Fibroblast of the aortic adventitia (primary cell): ENCODE measurements around the gene CLEC4F. TPM values are rescaled to one million over a fixed set of nuclear protein-coding genes. Genes with fewer than 3 reads are reported as not detected.
"Not testable (repeated sequence)": the region's sequence is repeated elsewhere in the genome, so short reads cannot be mapped to it uniquely, and the experiment has no call there.

Experiments used
- DNase-seq: peaks from one replicate; pipeline ENCODE4 v3.0.0-alpha.2; 2010; ENCODE audit warnings: low read depth
- H3K4me3 ChIP-seq: 2 replicates; pipeline ENCODE4 v1.5.1; 2011; ENCODE audit warnings: low read depth, mild to moderate bottlenecking, control low read depth, low read length, moderate library complexity
- total RNA-seq: library from RNA; depleted of rRNA; stranded (reverse); fragments of >200 nt; gene quantifications from 2 replicates; pipeline ENCODE4 v1.2.3, GENCODE V29; 2012; ENCODE audit warnings: low replicate concordance
- TF ChIP-seq, protein P1 (sequence below): IDR thresholded peaks from 2 replicates; pipeline ENCODE4 v1.5.1; 2011; ENCODE audit warnings: mild to moderate bottlenecking, low read length, control low read depth, inconsistent platforms; ENCODE audit not compliant: insufficient read depth

The CLEC4F gene
- total RNA-seq, 1 donor: not detected

DNA sequence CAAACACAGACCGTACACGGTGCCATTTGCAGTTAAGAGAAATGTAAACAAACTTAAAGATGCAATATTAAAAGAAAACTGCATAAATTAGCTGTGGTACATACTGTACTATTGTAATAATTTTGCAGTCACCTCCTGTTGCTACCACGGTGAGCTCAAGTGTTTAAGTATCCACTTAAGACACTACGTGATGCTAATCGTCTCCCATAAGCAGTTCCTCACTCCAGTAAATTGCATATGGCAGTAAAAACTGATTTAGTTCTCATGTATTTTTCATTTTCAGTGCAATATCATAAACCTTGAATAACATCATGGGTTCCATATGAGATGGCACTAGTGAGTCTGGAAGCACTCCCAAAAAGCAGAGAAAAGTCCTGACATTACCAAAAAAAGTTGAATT is 14.4 kb downstream of the CLEC4F start:
- no peak for DNase-seq
- no peak overlapping the region for H3K4me3 ChIP-seq
- TF ChIP-seq, protein P1, sequence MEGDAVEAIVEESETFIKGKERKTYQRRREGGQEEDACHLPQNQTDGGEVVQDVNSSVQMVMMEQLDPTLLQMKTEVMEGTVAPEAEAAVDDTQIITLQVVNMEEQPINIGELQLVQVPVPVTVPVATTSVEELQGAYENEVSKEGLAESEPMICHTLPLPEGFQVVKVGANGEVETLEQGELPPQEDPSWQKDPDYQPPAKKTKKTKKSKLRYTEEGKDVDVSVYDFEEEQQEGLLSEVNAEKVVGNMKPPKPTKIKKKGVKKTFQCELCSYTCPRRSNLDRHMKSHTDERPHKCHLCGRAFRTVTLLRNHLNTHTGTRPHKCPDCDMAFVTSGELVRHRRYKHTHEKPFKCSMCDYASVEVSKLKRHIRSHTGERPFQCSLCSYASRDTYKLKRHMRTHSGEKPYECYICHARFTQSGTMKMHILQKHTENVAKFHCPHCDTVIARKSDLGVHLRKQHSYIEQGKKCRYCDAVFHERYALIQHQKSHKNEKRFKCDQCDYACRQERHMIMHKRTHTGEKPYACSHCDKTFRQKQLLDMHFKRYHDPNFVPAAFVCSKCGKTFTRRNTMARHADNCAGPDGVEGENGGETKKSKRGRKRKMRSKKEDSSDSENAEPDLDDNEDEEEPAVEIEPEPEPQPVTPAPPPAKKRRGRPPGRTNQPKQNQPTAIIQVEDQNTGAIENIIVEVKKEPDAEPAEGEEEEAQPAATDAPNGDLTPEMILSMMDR: no peak

DNA sequence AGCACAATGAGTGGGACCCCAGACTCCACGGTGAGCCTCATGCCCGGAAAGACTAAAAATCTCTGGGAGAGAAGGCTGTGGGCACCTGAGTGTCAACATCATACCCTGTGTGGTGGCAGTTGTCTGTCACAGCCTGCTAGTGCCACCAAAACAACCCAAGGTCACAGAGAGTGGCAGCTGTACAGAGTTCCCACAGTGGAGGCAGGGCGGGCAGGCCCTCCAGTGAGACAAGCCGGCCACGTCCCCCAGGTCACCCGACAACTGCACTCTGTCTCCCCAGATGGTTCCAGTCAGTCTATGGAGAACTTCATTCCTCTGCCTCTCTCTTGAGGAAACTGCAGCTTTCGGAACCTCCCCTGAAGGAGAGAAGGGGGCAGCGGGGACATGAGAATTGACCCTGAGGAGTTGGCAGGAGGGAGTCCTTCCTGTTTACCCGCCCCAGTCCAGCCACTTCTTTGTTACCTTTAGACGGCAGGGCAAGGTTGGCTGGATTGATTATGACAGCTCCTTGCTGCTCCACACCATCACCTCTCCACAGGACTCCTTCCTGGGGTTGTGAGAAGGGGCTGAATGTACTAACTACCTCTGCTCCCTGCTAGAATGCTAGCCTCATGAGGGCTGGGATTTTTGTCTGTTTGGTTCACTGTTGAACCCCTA is 18.7 kb downstream of the CLEC4F start:
- no peak for DNase-seq
- TF ChIP-seq, protein P1: no peak
- no peak overlapping the region for H3K4me3 ChIP-seq

DNA sequence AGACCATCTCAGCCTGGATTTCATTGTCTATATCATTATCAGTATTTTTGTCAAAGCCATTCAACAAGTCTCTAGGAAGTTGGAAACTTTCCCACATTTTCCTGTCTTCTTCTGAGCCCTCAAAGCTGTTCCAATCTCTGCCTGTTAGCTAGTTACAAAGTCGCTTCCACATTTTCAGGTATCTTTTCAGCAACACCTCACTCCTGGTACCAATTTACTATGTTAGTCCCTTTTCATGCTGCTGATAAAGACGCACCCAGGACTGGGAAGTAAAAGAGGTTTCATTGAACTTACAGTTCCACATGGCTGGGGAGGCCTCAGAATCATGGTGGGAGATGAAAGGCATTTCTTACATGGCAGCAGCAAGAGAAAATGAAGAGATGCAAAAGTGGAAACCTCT is 20.7 kb downstream of the CLEC4F start:
- H3K4me3 ChIP-seq: no peak overlapping the region
- TF ChIP-seq, protein P1: no peak
- DNase-seq: no peak

DNA sequence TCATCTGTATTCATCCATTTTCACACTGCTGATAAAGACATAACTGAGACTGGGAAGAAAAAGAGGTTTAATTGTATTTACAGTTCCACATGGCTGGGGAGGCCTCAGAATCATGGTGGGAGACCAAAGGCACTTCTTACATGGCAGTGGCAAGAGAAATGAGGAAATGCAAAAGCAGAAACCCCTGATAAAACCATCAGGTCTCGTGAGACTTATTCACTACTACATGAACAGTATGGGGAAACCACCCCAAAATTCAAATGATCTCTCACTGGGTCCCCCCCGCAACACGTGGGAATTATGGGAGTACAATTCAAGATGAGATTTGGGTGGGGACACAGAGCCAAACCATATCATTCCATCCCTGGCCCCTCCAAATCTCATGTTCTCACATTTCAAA is 22.4 kb downstream of the CLEC4F start:
- H3K4me3 ChIP-seq, DNase-seq: not testable (repeated sequence)

DNA sequence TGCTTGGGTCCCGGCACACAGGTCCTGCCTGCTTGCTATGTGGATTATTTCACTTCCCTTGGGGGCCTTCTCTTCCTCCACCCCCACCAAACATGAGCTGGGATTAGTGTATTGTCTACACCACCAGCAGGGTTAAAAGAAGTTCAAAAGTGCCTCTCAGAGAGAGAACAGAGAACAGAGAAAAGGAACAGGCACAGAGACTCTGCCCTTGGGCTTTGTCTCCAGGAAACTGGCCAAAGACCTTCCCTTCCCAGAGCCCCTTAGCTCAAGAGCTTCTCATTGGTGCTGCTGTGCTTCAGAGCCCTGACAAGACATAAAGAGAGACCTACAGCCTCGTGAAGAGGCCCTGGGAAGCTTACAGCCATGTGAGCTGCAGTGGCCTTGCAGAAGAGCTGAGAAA is 22.9 kb downstream of the CLEC4F start:
- no peak for DNase-seq
- H3K4me3 ChIP-seq: no peak overlapping the region
- TF ChIP-seq, protein P1: no peak

DNA sequence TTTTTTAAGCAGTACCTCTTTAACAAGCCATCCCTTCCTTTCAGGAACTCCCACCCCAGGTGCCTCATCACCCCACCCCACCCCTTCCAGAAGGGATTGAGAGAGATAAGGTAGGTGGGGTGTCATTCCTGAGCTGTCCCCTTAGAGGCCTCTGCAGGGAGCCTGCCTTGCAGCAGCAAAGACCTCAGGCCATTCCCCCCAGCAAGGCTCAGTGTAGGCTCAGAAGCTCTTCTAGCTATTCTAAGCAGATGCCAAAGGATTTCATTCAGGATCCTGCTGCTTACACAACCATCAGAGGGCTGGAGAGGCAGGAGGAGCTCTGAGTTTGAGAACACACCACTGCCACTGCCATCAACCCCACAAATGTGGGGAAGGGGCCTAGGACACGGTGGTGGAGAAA is 24.1 kb downstream of the CLEC4F start:
- no peak for DNase-seq
- TF ChIP-seq, protein P1: no peak
- no peak overlapping the region for H3K4me3 ChIP-seq

DNA sequence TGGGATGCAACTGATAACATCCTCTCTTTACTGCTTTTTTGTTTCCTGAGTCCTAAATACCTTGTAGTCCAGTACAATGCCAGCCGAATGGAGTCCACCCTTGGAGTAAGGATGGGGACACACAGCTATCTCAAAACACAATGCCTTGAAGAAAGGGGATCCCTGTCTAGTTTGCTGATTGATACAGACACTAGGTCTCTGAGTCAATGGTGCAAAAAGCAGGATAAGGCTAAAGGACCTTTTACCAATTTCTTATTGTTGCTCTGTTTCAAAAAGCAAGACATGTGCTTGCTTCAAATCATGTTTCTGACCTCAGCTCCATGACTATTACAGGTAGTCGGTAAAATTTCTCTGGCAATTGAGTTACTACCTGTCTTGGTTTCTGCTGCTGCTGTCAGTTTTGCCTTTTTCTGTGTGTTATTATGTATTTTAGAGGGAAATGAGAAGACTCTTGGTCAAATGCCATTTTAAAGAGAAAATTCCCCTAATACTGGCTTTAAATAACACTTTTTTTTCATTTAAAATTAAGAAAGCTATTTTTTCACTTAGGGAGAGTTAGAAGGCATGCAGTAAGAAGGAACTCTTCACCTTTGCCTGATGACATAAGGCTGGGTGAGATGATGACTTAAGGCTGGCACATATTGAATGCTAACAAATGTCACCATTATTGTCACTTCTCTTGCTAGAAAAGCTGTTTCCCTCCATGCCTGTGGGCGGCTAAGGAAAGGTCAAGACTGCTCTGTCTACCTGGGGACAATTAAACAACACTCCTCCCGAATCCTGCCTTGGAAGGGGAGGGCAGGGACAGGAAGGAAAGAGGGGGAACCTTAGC is 25.0 kb downstream of the CLEC4F start:
- no peak overlapping the region for H3K4me3 ChIP-seq
- TF ChIP-seq, protein P1: no peak
- DNase-seq: no peak
